A549 treated with dexamethasone at 1 μM for 4 hours (cell line): Measurements from ENCODE around the gene BSND. TPM values are rescaled to one million over a fixed set of nuclear protein-coding genes. Genes with fewer than 3 reads are reported as not detected.

Experiments
- total RNA-seq: library from RNA; stranded (reverse); fragments of 200-300 nt; extraction: Qiagen RNA extraction; gene quantifications from 5 replicates; pipeline ENCODE4 v1.2.3, GENCODE V29; 2022

Gene BSND
- total RNA-seq = 0.01 TPM in 1 of 5 replicates, not detected in the others

DNA sequence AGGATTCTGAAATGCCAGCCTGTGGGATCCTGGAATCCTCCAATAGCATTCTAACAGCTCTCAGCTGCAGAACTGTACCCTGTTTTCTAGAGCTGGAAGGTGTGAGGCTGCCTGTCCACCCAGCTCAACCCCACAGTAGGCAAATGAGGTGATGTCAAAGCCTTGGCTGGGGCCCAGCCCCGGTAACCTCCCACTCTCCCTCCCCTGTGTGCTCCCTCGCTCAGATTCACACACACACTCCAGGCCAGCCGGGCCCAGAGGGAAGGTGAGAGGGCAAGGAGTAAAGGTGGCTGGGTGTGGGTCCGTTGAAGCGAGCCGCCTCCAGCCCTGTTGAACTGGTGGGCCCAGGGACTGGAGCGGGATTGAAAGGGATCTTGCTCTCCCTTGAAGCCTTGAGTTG lies at the start of gene BSND:
TSS of gene BSND (plus strand) at position 257 of the 400 bp plus-strand sequence. CDS start 254 bp downstream, outside the sequence.

DNA sequence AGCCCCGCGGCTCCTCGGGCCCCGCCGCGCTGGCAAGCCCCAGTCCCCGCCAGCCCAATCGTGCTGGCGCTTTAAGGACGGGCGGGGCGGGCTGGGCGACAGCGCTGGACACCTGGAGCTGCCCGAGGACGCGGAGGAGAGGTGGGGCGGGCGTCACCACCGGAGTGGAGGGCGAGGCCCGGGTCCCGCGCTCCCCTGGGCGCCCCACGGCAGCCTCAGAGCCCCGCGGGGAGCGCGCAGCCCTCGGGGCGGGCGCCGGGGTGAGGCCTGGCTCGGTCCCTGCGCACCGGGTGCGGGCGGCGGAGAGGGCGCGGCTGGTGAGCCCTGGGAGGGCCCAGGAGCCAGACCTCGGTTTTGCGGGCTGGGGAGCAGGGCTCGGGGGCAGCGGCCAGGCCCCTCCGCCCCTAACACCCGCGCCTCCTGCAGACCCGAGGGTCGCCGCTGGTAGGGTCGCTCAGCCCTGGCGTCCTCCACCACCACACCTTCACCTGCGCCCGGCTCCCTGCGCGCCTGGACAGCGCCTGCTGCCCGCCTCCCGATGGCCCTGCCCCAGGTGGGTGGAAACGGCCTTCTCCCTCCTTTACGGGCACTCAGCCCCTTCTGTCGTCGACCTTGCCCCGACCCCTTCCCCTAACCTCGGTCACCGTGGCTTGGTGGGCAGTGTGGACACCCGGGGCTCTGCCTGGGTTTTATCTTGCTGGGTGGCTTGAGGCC lies 18.0 kb upstream of the BSND start, which contains the start of gene TMEM61:
TSS of gene TMEM61 (plus strand) at position 101 of the 714 bp plus-strand sequence. CDS start at position 539, 438 bp downstream.

DNA sequence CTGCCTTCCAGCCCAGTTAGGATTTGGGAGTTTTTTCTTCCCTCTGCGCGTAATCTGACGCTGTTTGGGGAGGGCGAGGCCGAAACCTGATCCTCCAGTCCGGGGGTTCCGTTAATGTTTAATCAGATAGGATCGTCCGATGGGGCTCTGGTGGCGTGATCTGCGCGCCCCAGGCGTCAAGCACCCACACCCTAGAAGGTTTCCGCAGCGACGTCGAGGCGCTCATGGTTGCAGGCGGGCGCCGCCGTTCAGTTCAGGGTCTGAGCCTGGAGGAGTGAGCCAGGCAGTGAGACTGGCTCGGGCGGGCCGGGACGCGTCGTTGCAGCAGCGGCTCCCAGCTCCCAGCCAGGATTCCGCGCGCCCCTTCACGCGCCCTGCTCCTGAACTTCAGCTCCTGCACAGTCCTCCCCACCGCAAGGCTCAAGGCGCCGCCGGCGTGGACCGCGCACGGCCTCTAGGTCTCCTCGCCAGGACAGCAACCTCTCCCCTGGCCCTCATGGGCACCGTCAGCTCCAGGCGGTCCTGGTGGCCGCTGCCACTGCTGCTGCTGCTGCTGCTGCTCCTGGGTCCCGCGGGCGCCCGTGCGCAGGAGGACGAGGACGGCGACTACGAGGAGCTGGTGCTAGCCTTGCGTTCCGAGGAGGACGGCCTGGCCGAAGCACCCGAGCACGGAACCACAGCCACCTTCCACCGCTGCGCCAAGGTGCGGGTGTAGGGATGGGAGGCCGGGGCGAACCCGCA lies 40.8 kb downstream of the BSND start, which contains the start of gene PCSK9:
TSS of gene PCSK9 (plus strand) at position 207 of the 741 bp plus-strand sequence. CDS start at position 497, 290 bp downstream.

Other genes starting within 250 kb of the BSND start
- gene PARS2, start 234.4 kb upstream of the BSND start, total RNA-seq = 3.9 to 5.0 TPM (median 4.5 TPM) in 5 replicates
- gene TTC22, start 197.6 kb upstream of the BSND start, total RNA-seq = not detected in 5 replicates
- 40.5 to 52.7 TPM (median 50.1 TPM) in 5 replicates for gene DHCR24, start 111.7 kb upstream of the BSND start, total RNA-seq
- 0.43 to 1.4 TPM (median 0.88 TPM) in 5 replicates for gene TMEM61, start 18.3 kb upstream of the BSND start, total RNA-seq
- 1.8 to 3.2 TPM (median 2.5 TPM) in 5 replicates for gene PCSK9, start 40.6 kb downstream of the BSND start, total RNA-seq
- 14.2 to 18.1 TPM (median 17.4 TPM) in 5 replicates for gene USP24, start 216.4 kb downstream of the BSND start, total RNA-seq